Measurements from ENCODE around the gene CAMK2D.

The CAMK2D gene

DNA sequence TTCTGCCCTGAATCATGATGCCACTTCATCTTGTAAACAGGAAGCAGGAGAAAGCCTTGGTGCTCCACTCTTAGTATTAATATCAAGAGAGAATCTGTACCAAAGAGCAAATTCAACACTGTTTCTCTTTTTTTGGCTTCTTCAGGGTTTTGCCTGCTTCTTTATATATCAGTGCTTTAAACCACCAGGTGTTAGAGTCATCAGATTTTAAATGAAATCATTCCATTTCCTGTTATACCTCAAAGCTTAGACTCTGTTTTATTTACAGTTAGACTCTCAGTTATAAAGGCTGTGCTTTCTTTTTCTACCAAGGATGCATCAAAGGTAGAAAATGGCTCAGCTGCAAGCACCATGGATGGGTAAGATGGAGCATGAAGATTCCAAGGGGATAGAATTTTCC, 350.9 kb downstream of the CAMK2D start:
- H3K27ac ChIP-seq: no peak overlapping the region
- TF ChIP-seq CTCF (conservative IDR thresholded peaks at IDR 0.05): no peak
- TF ChIP-seq ZFX (IDR thresholded peaks at IDR 0.05): no peak

DNA sequence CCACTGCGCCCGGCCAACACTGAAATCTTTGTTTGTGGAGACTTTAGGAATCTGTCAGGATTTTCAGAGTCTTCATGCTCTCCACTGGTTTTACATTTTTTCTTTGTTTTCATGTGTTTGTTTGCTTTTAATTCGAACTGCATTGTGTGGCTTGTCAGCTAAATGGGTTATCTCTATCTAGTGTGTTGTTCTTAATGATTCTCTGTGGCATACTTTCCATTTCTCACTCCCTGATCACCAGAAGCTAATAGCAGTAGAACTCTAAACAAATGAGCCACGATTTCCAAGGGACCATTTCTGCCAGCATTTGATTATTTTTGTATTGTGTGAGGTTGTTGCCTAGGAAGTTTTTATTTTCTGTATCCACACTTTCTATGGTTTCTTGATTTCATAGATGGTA, 352.4 kb downstream of the CAMK2D start:
- TF ChIP-seq CTCF (conservative IDR thresholded peaks at IDR 0.05) (no peak), ZFX (IDR thresholded peaks at IDR 0.05) (no peak)
- no peak overlapping the region for H3K27ac ChIP-seq

DNA sequence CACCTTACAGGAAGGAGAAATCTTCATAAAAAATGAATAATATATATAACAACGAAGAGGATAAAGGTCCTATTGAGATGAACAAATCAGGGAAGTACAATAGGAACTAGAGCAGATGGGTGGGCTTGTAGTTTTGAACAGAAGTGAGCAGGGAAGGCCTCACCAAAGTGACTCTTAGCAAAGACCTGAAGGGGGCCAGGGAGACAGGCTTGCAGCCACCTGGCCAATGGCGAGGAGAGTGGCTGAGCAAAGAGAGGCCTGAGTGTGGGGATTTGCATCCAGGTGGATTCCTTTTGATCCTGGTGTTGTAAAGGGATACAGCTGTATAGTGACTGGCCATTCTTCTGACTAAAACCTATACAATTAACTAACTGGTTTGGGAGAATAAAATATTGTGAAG, 354.1 kb downstream of the CAMK2D start:
- TF ChIP-seq CTCF (conservative IDR thresholded peaks at IDR 0.05) (no peak), ZFX (IDR thresholded peaks at IDR 0.05) (no peak)
- H3K27ac ChIP-seq: no peak overlapping the region

DNA sequence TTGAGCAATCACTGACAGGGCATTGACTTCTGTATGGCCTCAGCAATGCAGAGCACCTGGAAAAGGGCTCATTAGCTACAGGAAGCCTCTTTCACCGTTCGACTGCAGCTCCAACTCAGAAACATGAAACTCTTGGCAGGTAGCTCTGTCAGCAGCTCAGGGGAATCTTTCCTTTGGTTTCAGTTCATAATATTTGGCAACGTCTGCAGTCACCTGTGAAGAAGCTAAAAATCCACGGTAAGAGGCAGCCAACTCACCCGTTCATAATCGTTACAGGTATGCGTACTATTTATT, 354.9 kb downstream of the CAMK2D start:
- TF ChIP-seq CTCF (conservative IDR thresholded peaks at IDR 0.05): no peak
- TF ChIP-seq ZFX (IDR thresholded peaks at IDR 0.05): no peak

DNA sequence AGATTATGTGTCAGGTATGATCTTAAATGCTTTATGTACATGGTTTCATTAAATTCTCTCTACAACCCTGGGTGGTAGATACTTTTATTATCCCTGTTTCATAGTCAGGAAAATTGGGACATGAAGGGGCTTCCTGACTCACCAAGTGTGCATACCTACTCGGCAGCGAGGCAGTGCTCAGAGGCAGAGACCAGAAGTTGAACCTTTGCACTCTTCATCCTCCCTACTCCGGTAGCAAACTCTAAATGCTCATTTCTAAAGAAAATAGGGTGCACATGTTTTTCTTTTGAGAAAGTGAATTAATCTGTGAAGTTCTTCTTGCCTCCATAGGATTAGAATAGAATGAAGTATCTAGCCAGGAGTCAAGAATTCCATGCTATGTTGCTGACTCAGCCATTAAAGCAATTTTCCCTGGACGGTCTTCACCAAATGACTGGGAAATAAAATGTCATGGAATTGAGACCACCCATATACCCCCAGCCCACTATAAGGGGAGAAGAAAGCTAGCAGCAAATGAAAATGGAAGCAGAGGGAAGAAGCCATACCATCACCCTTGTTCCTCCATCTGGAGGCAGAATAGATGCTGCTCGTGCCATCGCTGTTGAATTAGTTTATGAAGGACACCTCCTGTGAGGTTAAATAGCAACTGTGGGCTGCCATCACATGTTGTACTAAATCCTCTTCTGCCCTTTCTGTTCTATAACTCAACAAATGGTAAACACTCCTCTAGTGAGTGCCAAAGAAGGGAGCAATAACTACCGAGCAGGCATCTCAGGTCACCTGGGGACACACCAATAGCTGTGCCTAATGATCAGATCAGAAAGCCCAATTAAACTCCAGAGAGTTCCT, 355.4 kb downstream of the CAMK2D start:
- TF ChIP-seq CTCF (conservative IDR thresholded peaks at IDR 0.05): no peak
- H3K27ac ChIP-seq: peak overlapping the region; percentile 37; the same call in 1 of the 2 replicates

More for the DNA sequence above, 354.9 kb downstream of the CAMK2D start:
- H3K27ac ChIP-seq: peak overlapping the region; percentile 37; the same call in 1 of the 2 replicates

DNA sequence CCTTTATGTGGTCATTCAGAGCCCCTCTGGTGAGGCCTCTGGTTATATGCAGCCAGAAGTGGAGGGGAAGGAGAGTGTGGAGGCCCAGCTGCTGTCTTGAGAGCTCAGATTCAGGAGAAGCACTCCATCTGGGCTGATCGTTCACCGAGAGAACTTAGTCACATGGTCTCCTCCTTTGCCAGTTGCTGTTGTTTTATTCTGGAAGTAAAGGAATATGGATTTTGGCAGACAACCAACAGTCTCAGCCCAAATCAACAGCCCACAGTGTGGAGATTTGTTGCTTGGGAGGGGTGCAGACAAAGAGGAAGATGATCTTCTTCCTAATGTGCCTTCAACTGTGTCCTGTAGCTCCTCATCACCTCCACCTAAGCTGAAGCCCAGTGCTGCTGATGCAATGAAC, 356.7 kb downstream of the CAMK2D start:
- no peak overlapping the region for H3K27ac ChIP-seq
- TF ChIP-seq CTCF (conservative IDR thresholded peaks at IDR 0.05): no peak
- no peak for TF ChIP-seq ZFX (IDR thresholded peaks at IDR 0.05)

DNA sequence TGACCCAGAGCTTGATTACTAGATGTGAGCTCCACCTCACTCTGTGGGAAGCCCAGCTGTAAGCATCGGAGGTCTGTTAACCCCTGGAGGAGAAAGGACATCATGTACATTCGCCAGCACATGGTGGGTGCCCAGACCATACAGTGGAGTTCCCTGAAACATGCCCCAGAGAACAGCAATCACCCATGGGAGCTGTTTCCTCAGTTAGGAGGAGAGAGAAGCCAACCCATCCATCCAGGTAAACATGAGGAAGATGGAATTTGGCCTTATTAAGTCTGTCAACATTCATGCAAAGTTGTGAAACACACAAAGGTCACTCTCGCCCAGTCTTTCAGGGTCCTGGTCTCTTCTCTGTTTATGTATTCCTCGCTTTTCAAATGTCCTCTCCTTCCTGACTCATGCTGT, 357.4 kb downstream of the CAMK2D start:
- no peak for TF ChIP-seq CTCF (conservative IDR thresholded peaks at IDR 0.05)
- TF ChIP-seq ZFX (IDR thresholded peaks at IDR 0.05): no peak
- H3K27ac ChIP-seq: no peak overlapping the region

All from C4-2B (cell line).